Spleen (tissue), 7 donors: ENCODE results near the gene ZNF277.

ENCODE experiments used
- POLR2A ChIP-seq, 3 donors: fragments of 450-650 bp; IDR thresholded peaks; one replicate each; pipeline ENCODE4 v1.5.1; 2017; ENCODE audit warnings: antibody characterized with exemption in 3 of 3, mild to moderate bottlenecking in 1 of 3
- TF ChIP-seq, protein P1 (sequence below), 11 experiments: fragments of 200-600 bp in 7 of 11; fragments of 450-650 bp in 4 of 11; sonication (generic) in 4 of 11; IDR thresholded peaks in 8 of 11; conservative IDR thresholded peaks in 3 of 11; 1 replicate in 7 of 11; 2 replicates in 4 of 11; pipeline versions ENCODE4 v1.4.0 to v1.8.0; 2016 to 2021; ENCODE audit warnings: antibody characterized with exemption in 11 of 11, inconsistent platforms in 4 of 11, mild to moderate bottlenecking in 1 of 11
- donor health status: DM: no; HTN: no; CAD: no; lungs with moderate emphysema.
- donor health status: DM: no; HTN: no; CAD: no.
- donor health status: DM: no; HTN: no; CAD: no.

DNA sequence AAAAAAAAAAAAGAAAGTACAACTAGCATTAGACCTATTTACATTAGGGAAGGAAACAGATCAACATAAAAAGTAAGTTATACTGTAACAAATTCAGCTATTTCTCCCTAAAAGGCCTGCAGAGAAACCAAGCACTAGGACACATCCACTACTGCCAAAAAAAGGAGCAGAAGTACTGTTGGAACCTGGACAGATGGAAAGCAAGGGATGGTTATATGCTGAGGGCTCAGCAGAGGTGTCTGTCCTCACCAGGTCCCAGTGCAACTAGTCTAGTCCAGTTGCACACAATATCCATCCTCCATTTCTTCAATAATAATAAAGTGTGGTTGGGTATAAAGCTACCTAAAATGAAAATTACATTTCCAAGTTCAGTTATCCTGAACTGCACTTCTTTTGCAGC is 140.6 kb downstream of the ZNF277 start:
- no peak for TF ChIP-seq POLR2A (IDR thresholded peaks at IDR 0.05)
- TF ChIP-seq, protein P1, sequence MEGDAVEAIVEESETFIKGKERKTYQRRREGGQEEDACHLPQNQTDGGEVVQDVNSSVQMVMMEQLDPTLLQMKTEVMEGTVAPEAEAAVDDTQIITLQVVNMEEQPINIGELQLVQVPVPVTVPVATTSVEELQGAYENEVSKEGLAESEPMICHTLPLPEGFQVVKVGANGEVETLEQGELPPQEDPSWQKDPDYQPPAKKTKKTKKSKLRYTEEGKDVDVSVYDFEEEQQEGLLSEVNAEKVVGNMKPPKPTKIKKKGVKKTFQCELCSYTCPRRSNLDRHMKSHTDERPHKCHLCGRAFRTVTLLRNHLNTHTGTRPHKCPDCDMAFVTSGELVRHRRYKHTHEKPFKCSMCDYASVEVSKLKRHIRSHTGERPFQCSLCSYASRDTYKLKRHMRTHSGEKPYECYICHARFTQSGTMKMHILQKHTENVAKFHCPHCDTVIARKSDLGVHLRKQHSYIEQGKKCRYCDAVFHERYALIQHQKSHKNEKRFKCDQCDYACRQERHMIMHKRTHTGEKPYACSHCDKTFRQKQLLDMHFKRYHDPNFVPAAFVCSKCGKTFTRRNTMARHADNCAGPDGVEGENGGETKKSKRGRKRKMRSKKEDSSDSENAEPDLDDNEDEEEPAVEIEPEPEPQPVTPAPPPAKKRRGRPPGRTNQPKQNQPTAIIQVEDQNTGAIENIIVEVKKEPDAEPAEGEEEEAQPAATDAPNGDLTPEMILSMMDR (IDR thresholded peaks at IDR 0.05 in 8 of 11, conservative IDR thresholded peaks at IDR 0.05 in 3 of 11) = no peak
